ENCODE data around the gene MRPL53.
"Not testable (repeated sequence)": the region's sequence is repeated elsewhere in the genome, so short reads cannot be mapped to it uniquely, and the experiment has no call there.

MRPL53 gene

GRCh38 chr2:74502720-74503505, 30.4 kb upstream of the MRPL53 start:
- DNase-seq (ENCODE audit: low read depth in 3 of 3) = no peak

GRCh38 chr2:74502147-74502719, 29.8 kb upstream of the MRPL53 start:
- DNase-seq (ENCODE audit: low read depth in 3 of 3) = no peak

- DNase-seq (ENCODE audit: low read depth in 3 of 3) = no peak
Observed at GRCh38 chr2:74501335-74502071, 29.0 kb upstream of the MRPL53 start.

GRCh38 chr2:74500578-74500946, 28.1 kb upstream of the MRPL53 start:
- no peak for DNase-seq (ENCODE audit: low read depth in 3 of 3)

- no peak for DNase-seq (ENCODE audit: low read depth in 3 of 3)
Observed at GRCh38 chr2:74499940-74500577, 27.6 kb upstream of the MRPL53 start.

GRCh38 chr2:74499267-74499939, 26.9 kb upstream of the MRPL53 start, which contains the start of gene LBX2:
Gene LBX2 (minus strand): TSS chr2:74499603. CDS start chr2:74499537, 66 bp downstream.
- DNase-seq (ENCODE audit: low read depth in 3 of 3) = no peak

- no peak for DNase-seq (ENCODE audit: low read depth in 3 of 3)
Observed at GRCh38 chr2:74498500-74499266, 26.2 kb upstream of the MRPL53 start.

GRCh38 chr2:74497777-74498499, 25.5 kb upstream of the MRPL53 start:
- DNase-seq (ENCODE audit: low read depth in 3 of 3) = no peak

- DNase-seq (ENCODE audit: low read depth in 3 of 3) = no peak
Observed at GRCh38 chr2:74496997-74497776, 24.7 kb upstream of the MRPL53 start.

- no peak for DNase-seq (ENCODE audit: low read depth in 3 of 3)
Observed at GRCh38 chr2:74495440-74495839, 23.0 kb upstream of the MRPL53 start.

- no peak for DNase-seq (ENCODE audit: low read depth in 3 of 3)
Observed at GRCh38 chr2:74493546-74493945, 21.1 kb upstream of the MRPL53 start.

GRCh38 chr2:74491648-74492544, 19.4 kb upstream of the MRPL53 start:
- DNase-seq (ENCODE audit: low read depth in 3 of 3) = no peak

- no peak for DNase-seq (ENCODE audit: low read depth in 3 of 3)
Observed at GRCh38 chr2:74489906-74490305, 17.4 kb upstream of the MRPL53 start.

GRCh38 chr2:74488643-74489481, 16.4 kb upstream of the MRPL53 start:
- no peak for DNase-seq (ENCODE audit: low read depth in 3 of 3)

GRCh38 chr2:74486141-74486540, 13.7 kb upstream of the MRPL53 start:
- no peak for DNase-seq (ENCODE audit: low read depth in 3 of 3)

GRCh38 chr2:74483675-74484164, 11.2 kb upstream of the MRPL53 start:
- not testable (repeated sequence) for DNase-seq (ENCODE audit: low read depth in 3 of 3)
